ENCODE data around the gene ANKRD23. TPM values are rescaled to one million over a fixed set of nuclear protein-coding genes. Genes with fewer than 3 reads are reported as not detected.

The ANKRD23 gene
- total RNA-seq, 6 experiments from 2014 or later = 0.71 to 1.8 (median 1.3) TPM

- peak overlapping the region; percentile 44; the same call in 1 of the 2 replicates for H3K27ac Mint-ChIP-seq
- DNase-seq = peak; percentile 45
Measured at GRCh38 chr2:96815326-96816126, 28.3 kb downstream of the ANKRD23 start.

DNA sequence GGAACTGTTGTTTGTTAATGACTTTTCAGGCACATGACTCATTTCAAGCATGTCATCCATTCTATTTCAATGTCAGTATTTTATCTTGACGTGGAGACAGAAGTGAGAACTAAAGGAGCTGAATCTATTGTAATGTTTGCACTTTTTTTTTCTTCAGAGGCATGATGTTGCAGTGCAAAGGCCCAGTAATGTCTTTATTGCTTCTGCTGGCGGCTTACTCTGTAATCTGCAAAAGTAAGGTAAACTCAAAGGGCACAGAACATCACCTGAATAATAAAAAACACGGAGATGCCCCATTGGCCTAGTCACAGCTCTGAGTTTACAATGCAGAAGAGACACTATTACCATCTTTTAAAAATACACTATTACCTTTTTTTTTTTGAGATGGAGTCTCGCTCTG lies 30.2 kb downstream of the ANKRD23 start:
- no peaks in the 10 kb centered on the region for H3K9me3 Mint-ChIP-seq
- no peaks in the 10 kb centered on the region; the same call in 1 of the 2 replicates for H3K27me3 Mint-ChIP-seq (ENCODE audit: insufficient read depth)
- DNase-seq = no peak
- no peak overlapping the region for H3K27ac Mint-ChIP-seq
- TF ChIP-seq, protein P1, sequence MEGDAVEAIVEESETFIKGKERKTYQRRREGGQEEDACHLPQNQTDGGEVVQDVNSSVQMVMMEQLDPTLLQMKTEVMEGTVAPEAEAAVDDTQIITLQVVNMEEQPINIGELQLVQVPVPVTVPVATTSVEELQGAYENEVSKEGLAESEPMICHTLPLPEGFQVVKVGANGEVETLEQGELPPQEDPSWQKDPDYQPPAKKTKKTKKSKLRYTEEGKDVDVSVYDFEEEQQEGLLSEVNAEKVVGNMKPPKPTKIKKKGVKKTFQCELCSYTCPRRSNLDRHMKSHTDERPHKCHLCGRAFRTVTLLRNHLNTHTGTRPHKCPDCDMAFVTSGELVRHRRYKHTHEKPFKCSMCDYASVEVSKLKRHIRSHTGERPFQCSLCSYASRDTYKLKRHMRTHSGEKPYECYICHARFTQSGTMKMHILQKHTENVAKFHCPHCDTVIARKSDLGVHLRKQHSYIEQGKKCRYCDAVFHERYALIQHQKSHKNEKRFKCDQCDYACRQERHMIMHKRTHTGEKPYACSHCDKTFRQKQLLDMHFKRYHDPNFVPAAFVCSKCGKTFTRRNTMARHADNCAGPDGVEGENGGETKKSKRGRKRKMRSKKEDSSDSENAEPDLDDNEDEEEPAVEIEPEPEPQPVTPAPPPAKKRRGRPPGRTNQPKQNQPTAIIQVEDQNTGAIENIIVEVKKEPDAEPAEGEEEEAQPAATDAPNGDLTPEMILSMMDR (IDR thresholded peaks at IDR 0.05) = no peak
- H3K36me3 Mint-ChIP-seq (ENCODE audit: low read depth) = peaks cover 4% of the 10 kb centered on the region; the same call in 1 of the 2 replicates
- no peak overlapping the region for H3K4me3 Mint-ChIP-seq
- H3K4me1 Mint-ChIP-seq (ENCODE audit: low read depth) = peaks cover 23% of the 10 kb centered on the region

More at GRCh38 chr2:96815326-96816126, 28.3 kb downstream of the ANKRD23 start:
- Mint-ChIP-seq H3K4me3 (peak overlapping the region; percentile 93), H3K4me1 (ENCODE audit: low read depth) (peaks cover 24% of the 10 kb centered on the region), H3K9me3 (no peaks in the 10 kb centered on the region), H3K36me3 (ENCODE audit: low read depth) (peaks cover 4% of the 10 kb centered on the region), H3K27me3 (ENCODE audit: insufficient read depth) (no peaks in the 10 kb centered on the region)
- TF ChIP-seq, protein P1 (IDR thresholded peaks at IDR 0.05) = no peak

- TF ChIP-seq, protein P1 (IDR thresholded peaks at IDR 0.05) = no peak
- Mint-ChIP-seq H3K9me3 (no peaks in the 10 kb centered on the region), H3K4me3 (no peak overlapping the region), H3K4me1 (ENCODE audit: low read depth) (peaks cover 9% of the 10 kb centered on the region), H3K27me3 (ENCODE audit: insufficient read depth) (no peaks in the 10 kb centered on the region; the same call in 1 of the 2 replicates), H3K36me3 (ENCODE audit: low read depth) (no peaks in the 10 kb centered on the region), H3K27ac (no peak overlapping the region)
- DNase-seq = no peak
Measured at GRCh38 chr2:96811917-96812316, 31.9 kb downstream of the ANKRD23 start.

DNA sequence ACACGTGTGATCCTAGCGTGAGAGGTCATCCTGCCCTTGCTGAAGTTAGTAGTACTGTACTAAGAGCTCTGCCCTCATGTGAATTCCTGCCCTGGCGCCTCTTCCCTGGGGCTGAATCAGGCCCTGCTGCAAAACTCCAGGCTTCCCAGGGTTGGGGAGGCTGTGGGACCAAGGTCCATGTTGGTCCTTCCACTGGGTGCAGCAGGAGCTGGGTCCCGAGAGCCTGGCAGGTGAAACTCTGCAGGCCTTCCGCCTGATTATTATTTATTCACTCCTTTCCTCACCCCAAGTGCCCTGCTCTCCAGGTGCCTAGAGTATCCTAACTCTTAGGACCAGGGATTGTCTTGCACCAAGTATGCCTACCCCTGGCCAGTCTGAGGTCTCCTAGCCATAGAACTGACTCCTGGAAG lies 33.0 kb downstream of the ANKRD23 start:
- H3K9me3 Mint-ChIP-seq = no peaks in the 10 kb centered on the region
- no peaks in the 10 kb centered on the region for H3K36me3 Mint-ChIP-seq (ENCODE audit: low read depth)
- TF ChIP-seq, protein P1 (IDR thresholded peaks at IDR 0.05) = no peak
- H3K4me3 Mint-ChIP-seq = no peak overlapping the region
- H3K4me1 Mint-ChIP-seq (ENCODE audit: low read depth) = peaks cover 9% of the 10 kb centered on the region
- no peaks in the 10 kb centered on the region; the same call in 1 of the 2 replicates for H3K27me3 Mint-ChIP-seq (ENCODE audit: insufficient read depth)
- no peak overlapping the region for H3K27ac Mint-ChIP-seq
- DNase-seq = no peak

GRCh38 chr2:96809951-96810782 lies 33.7 kb downstream of the ANKRD23 start:
- TF ChIP-seq, protein P1 (IDR thresholded peaks at IDR 0.05) = no peak
- H3K36me3 Mint-ChIP-seq (ENCODE audit: low read depth) = no peaks in the 10 kb centered on the region
- DNase-seq = no peak
- H3K9me3 Mint-ChIP-seq = no peaks in the 10 kb centered on the region
- peaks cover 4% of the 10 kb centered on the region for H3K4me1 Mint-ChIP-seq (ENCODE audit: low read depth)
- H3K27me3 Mint-ChIP-seq (ENCODE audit: insufficient read depth) = no peaks in the 10 kb centered on the region; the same call in 1 of the 2 replicates
- H3K4me3 Mint-ChIP-seq = no peak overlapping the region
- H3K27ac Mint-ChIP-seq = no peak overlapping the region
